GM18526 (cell line): ENCODE measurements around the gene PGLYRP4.

ENCODE experiments used
- POLR2A ChIP-seq: IDR thresholded peaks from 3 replicates; pipeline ENCODE4 v1.6.1; 2011; ENCODE audit not compliant: insufficient read length; ENCODE audit errors: extremely low read depth

PGLYRP4 gene

GRCh38 chr1:153293851-153294250 is 54.8 kb downstream of the PGLYRP4 start:
- no peak for TF ChIP-seq POLR2A

GRCh38 chr1:153293480-153293775 is 55.2 kb downstream of the PGLYRP4 start:
- TF ChIP-seq POLR2A = no peak

GRCh38 chr1:153292740-153293479 is 55.7 kb downstream of the PGLYRP4 start:
- TF ChIP-seq POLR2A = no peak

DNA sequence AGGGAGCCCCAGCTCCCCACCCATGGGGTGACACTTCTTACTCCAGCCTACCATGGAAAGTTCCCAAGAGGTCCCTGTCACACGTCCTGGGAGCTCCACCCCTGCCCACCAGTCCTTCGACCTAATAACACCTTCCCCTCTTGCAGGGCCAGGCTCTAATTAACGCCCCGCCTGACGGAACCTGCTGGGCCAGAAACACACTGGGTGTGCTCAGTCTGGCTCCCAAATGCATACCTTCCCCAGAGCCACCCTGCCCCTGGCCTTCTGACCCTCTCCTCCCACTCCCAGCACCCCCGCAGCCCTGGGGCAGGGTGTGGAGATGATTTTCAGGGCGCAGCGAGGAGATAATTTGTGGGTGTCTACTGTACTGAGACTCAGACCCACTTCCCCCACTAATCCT is 56.5 kb downstream of the PGLYRP4 start:
- TF ChIP-seq POLR2A = no peak

- TF ChIP-seq POLR2A = no peak
Measured at GRCh38 chr1:153291514-153291913, 57.1 kb downstream of the PGLYRP4 start.

- no peak for TF ChIP-seq POLR2A
Measured at GRCh38 chr1:153288634-153289275, 59.9 kb downstream of the PGLYRP4 start.
